ENCODE measurements around the gene MEG3.
"Not testable (repeated sequence)": the region's sequence is repeated elsewhere in the genome, so short reads cannot be mapped to it uniquely, and the experiment has no call there.

Gene MEG3

DNA sequence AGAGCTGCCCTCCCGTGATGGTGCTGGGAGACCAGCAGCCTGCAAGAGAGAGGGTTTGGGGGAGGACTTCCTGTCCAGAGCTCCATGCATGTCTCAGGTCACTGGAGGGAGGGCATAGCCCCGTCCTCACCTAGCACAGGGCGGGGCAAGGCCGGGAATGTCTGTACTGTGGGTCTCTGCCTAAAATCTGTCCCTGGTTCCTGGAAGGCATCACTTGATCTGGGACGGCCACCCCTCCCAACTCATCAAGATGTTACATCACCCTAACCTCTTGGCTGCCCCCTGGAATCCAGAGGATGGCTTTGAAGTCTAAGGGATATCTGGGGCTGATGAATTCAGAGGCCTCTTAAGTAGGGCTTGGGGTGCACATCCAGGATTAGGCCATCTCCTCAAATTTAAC, 37.0 kb upstream of the MEG3 start:
- no peak for DNase-seq (ENCODE audit: low read depth)

DNA sequence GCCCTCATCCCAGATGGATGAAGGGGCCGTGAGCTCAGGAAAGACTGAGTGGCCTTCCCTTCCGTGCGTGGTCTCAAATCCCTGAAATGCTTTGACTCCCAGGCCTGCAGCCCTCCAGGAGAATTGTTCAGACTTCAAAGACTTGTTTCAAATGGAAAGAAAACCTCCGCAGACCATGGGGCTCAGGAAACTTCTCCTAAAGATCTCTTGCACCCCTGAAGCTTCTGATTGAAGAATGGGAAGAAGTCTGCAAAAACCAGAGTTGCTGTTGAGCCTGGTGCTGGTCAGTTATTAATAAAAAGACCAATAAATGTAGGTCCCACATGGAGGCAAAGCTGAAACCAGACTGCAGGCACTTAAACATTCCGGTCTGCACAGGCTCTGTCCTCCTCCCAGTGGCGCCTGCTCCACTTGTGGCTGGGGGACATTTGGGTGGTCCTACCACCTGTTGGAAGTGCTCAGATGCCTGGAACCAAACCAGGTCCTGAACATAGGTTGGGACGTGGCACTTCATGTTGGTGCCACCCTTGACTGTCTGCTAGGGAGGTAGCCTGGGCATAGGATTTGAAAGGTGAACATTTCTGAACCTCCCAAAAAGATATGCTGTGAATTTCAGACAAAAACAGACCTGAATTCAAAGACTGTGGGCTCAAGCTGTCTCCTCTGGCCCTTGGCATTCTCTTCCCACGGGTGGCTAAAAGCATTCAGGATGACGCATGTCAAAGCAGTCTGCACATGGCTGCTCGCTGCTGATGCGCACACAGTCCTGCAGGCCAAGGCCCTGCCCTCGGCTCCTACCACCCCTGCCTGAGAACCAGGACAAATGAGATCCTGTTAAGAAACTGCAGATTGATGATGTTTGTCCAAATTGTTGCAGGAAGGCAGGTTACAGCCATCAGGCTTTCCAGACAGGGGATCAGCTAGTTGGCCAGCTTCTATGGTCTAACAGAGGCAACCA, 36.2 kb upstream of the MEG3 start:
- no peak for DNase-seq (ENCODE audit: low read depth)

DNA sequence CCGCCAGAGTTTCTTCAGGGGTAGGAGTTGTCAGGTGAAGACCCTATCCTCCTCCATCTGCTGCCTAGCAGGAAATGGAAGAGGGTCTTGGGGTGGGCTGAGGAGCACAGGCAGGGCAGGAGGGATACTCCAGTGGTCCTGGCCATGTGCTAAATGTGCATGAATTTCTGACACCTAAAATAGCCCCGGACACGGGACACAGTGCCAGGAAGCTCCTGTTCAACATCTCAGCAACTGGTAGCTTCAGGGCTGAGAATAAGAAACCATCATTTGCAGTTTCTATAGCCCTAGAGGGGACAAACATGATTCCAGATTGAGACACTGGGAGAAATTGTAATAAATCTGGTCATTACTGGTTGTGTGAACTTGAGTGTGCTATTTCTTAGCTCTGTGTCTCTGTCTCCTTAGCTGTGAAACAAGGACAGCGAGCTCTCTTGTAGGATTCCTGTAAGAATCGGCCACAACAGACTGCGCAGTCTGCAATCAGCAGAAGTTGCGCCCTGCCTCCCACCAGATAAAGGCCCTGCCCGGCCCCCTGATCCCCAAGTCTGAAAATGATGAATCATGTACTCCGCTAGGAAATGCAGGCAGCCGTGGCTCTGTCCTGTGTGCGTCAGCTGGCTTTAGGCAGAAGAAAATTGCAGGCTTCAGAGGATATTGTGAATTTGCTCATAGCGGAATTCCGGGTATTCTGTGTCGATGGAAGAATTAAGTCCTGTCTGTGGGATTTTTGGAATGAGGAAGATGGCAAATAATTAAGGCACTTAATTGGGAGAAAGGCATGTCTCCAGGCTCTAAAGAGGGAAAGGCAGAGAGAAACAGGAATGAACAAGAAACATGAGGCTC, 35.2 kb upstream of the MEG3 start:
- no peak for DNase-seq (ENCODE audit: low read depth)

DNA sequence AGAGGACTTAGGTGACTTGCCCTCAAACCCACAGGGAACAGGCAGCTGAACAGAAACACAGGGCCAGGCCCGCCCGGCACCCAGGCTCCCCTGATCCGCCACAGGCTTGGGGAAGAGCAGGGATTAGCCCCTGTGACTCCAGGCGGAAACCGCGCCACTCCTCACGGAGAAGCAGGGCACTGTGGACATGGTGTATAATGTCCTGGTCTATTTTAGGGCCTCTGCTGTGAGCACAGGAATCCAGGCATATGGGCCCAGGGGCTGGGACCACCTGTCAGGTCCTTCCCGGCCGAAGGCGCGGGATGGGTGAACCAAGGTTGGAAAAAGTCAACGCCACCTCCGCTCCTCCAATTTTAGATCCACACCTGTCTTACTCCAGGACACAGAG, 34.6 kb upstream of the MEG3 start:
- DNase-seq (ENCODE audit: low read depth): no peak

DNA sequence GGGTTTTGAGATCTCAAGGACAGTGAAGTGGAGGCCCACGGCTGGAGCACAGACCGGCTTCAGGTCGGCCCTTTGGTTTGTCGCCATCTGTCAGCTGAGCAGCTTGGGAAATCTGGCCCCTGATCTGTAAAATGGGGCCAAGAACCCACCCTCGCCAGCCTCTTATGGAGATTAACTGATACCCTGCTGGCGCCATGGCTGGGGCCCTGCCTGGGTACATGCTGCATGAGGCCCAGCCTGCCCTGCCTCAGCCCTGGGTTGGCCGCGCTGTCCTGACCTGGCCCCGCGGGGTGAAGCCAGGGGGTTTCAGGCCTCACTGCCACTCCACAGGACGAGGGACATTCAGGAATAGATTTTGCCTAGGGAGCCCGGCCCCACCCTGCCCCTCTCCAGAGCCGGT, 33.9 kb upstream of the MEG3 start:
- no peak for DNase-seq (ENCODE audit: low read depth)

DNA sequence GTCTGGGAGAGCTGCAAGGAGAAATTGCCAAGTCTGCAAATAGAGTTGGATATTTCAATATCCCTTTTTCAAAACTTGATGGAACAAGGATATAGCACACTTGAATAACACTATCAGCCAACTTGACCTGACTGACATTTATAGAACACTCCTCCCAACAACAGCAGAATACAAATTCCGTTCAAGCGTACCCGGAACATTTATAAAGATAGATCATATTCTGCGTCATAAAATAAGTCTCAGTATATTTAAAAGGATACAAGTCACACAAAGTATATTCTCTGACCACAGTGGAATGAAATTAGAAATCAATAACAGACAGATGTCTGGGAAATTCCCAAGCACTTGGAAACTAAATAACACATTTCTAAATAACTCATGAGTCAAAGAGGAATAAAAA, 29.0 kb upstream of the MEG3 start:
- DNase-seq (ENCODE audit: low read depth): no peak

DNA sequence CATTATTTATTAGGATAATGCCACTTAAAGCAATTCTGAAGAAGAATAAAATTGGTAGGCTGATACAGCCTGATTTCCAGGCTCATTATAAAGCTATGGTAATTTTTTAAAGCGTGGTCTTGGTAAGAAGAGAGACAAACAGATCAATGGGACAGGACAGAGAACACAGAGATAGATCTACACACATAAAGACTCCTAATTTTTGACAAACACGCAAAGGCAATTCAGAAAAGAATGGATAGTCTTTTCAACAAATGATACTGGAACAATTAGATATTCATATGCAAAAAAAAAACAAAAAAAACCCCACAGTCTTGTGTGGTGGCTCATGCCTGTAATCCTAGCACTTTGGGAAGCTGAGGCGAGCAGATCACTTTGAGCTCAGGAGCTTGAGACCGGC, 25.9 kb upstream of the MEG3 start:
- no peak for DNase-seq (ENCODE audit: low read depth)

DNA sequence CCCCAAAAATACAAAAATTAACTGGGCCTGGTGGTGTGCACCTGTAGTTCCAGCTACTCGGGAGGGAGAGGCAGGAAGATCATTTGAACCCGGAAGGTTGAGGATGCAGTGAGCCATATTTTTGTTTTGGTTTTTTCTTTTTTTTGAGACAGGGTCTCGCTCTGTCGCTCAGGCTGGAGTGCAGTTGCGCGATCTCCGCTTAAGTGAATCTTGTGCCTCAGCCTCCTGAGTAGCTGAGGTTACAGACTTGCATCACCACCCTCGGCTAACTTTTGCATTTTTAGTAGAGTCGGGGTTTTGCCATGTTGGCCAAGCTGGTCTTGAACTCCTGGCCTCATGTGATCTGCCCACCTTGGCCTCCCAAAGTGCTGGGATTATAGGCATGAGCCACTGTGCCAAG, 24.5 kb upstream of the MEG3 start:
- not testable (repeated sequence) for DNase-seq (ENCODE audit: low read depth)

DNA sequence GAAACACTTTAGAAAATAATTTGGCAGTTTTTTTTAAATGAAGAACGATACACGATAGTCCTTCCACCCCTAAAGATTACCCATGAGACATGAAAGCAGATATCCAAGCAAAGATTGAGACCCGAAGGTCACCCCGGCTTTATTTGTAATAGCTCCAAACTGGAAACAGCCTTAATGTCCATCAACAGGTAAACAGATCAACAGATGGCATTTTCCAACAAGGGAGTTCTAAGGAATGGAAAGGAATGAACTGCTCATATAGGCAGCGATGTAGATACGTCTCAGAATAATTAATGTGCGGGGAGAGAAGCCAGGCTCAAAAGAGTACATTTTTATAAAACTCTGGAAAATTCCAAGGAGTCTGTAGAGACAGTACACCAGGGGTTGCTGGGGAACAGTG, 23.7 kb upstream of the MEG3 start:
- DNase-seq (ENCODE audit: low read depth): no peak

DNA sequence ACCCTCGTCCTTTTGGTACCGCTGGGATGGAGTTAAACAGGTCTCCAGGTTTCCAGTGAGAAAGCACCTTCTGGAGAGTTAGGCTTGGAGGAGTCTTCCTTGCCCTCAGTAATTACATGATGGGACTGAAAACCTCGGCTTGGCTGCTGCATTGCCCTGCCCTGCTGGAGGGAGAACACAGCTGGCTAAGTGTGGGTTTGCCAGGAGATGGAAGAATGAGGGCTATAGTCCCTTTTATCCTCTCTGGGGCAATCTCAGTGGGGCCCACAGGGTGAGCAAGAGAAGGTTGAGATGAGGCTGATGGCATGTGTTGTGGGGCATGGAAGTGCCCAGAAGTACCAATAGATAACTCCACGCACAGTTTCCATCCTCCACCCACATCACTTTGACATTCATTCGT, 23.2 kb upstream of the MEG3 start:
- DNase-seq (ENCODE audit: low read depth): no peak

DNA sequence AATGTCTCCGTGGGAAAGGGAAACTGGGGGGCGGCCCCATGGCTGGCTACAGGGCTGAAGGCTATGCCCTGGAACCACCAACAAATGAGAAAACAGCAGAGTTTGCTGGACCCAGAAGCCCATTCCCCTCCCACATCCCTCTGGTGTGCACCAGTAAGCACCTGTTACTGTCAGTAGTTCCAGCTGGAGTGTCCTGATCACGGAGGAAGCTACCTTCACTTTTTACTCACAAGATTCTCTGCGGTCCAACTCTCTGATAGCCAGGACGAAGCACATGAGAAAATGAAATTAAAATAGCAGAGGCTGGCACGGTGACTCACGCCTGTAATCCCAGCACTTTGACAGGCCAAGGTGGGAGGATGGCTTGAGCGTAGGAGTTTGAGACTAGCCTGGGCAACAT, 22.7 kb upstream of the MEG3 start:
- no peak for DNase-seq (ENCODE audit: low read depth)

DNA sequence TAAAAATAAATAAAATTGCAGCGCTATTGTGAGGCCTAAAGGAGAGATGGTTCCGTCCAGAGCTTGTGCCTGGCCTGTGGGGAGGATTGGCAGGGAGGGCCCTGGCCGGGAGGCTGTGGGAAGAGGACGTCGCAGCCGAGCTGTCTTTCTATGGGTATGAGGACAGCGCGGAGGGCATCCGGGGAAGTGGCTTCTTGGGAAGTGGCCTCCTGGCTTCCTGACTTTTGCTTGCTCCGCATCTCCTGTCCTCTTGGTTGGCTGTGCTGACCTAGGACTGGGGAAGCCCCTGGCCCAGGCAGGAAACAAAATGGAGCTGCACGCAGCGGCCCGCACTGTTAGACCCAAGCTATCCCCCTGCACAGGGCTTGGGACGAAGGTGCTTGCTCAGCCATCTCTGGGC, 22.2 kb upstream of the MEG3 start:
- no peak for DNase-seq (ENCODE audit: low read depth)

DNA sequence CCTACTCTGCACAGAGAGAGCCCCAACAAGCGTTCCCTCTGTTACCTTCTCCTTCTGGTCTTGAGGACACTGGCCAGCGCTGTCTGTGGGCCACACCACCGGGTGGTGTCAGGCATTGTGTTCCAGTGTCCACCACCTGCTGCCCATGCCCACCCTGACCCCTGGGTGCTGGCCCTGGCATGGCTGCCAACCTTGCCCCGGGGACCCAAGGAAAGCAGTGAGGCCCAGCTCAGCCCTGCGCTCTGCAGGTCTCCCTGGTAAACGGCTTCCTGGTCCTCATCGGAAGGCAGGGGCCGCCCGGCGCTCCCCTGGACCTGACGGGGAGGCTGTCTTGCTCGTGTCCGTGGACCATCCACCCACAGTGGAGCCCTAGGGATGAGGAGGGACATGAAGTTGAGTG, 21.8 kb upstream of the MEG3 start:
- DNase-seq (ENCODE audit: low read depth): no peak

DNA sequence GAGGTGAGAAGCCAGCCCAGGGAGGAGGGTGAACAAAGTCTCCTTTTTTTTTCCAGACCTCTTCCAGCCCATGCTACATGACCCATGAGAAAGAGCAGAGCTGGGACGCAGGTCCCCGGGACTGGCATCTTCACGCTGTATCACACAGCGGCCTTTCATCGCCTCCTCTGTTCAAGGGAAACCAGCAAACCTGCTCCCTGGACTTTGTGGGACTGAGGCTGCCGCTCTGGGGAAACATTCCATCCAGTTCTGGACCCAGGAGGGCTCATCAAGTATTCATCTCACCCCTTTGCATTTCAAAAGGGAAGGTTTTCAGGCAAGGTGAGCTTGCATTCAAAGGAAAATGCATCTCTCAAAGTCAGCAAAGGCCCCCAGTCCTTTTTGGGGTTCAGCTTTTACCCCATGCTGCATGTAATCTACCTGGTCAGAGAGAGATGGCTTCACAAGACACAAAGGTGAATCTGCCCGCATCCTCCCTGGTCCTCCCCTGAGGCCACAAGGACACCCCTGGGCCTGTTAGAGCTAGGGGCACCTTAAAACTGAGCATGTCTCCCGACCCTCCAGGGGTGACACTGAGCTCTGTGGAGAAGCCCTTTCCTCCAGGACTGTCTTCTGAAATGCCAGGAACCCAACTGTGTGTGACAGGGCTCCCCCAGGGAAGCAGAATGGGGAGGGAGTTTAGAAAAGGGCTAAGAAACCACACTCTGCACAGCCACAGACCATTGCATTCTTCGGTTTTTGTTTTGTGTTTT, 21.2 kb upstream of the MEG3 start:
- DNase-seq (ENCODE audit: low read depth): no peak

DNA sequence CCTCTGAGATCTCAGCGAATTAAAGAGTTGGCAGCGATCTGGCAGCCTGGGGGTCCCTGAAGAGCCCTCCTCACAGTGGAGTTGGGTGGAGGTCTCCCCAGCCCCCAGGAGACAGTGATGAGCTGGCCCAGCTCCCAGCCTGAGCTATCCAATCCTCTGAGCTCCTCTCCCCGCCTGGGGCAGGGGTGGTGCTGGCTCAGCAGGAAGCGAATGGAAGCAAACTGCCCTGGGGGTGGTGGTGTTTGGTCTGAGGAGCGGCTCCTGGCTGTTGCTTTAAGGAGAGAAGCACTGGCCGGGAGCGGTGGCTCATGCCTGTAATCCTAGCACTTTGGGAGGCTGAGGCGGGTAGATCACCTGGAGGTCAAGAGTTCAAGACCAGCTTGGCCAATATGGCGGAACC, 19.5 kb upstream of the MEG3 start:
- DNase-seq (ENCODE audit: low read depth): no peak

DNA sequence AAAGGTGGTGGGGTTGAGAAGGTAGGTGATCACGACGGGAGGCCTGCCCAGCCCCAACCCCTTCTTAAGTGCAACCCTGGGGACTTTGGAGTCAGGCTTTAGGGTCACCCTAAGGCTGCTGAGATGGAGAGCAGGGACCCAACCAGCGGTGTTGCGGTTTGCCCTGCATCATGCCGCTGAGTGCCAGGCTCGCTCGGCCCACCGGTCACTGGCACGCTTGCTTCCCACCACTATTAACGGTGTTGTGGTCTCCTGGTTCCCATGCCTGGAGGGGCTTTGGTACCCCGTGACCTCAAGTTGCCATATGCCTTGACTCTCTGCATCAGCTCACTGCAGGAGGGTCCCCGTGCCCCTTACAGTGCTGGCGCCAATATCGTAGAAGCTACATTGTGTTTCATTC, 18.4 kb upstream of the MEG3 start:
- DNase-seq (ENCODE audit: low read depth): no peak

DNA sequence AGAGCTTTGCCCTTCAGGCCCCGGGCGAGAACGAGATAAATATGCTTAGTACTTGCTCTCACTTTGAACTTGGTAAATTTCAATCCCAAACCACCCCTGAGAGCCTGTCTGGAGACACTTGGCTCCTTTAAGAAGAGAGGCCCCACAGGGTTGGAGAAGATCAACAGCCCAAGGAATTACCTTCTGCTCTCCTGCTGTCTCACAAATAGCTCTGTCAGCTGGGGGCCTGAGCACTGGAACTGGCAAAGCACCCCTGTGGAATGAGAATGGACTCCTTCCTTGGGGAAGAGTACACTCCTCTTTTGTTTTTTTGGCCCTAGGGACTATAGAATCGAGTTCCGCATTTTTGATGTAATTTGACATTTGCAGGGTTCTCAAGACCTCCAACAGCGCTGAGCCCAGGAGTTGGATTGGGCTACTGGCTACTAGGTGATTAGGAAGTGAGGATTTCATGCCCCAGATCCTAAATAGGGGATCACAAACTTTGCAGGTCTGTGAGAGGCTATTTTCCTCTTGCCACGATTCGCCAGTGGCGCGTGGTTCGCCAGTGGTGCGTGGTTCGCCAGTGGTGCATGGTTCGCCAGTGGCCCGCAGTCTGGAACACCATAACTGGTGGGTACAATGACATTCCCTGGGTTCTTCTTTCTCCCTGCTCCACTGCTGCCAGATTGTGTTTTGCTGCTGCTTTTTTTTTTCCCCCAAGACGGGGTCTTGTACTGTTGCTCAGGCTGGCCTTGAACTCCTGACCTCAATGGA, 17.8 kb upstream of the MEG3 start:
- DNase-seq (ENCODE audit: low read depth): no peak

DNA sequence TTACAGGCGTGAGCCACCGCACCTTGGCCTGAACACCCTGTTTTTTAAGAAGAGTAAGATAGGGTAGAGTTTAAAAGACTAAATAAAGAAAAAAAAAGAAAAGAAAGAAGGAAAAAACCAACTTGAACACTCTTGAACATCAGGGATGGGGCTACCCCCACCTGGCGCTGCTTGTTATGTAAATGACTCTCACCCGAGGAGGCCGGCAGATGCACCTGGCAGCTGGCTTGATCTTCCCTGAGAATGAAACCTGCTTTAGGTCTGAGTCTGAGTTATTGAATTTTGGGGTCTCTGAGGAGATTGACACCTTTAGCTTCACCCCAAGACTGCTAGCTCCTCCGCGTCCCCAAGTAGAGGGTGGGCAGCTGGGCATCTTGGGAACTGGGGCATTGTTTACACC, 15.5 kb upstream of the MEG3 start:
- no peak for DNase-seq (ENCODE audit: low read depth)

DNA sequence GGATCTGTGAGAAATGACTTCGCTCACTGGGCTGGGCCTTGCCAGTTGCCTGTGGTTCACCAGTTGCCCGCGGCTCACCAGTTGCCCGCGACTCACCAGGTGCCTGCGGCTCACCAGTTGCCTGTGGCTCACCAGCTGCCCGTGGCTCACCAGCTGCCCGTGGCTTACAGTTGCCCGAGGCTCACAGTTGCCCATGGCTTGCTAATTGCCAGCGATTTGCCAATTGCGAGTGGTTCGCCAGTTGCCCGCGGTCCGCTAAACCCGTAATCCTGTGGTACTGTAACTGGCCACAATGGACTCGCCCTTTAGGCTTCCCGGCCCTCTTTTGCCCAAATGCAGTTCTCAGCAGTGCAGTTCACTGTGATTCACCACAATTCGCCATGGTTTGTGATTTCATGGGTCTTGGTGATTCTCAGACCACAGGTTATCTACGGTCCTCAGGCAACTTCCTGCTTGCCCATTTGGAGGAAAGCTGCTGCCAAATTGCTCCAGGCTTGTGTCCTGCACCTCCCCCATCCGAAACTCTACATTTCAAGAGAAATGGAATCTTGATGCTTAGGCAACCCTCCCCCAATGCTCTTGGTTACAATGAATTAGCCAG, 15.0 kb upstream of the MEG3 start:
- DNase-seq (ENCODE audit: low read depth): no peak

DNA sequence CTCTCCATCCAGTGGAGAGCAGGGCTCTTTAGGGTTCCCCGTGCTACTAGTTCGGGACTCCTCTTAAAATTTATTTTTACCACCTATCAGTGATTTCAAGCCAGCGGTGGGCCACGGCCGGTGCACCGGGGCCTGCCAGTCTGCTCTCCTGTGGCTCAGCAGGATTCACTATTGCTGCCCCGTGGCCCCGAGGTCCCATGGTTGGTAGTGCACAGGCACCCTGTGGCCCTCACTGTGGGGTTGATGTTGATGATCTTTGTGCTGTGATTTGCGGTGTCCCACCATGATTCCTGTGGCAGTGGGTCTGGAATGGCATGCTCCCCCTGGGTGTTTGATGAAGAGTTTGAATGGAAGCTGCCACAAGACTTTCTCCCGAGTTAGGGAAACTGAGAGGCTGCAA, 12.6 kb upstream of the MEG3 start:
- DNase-seq (ENCODE audit: low read depth): no peak

DNA sequence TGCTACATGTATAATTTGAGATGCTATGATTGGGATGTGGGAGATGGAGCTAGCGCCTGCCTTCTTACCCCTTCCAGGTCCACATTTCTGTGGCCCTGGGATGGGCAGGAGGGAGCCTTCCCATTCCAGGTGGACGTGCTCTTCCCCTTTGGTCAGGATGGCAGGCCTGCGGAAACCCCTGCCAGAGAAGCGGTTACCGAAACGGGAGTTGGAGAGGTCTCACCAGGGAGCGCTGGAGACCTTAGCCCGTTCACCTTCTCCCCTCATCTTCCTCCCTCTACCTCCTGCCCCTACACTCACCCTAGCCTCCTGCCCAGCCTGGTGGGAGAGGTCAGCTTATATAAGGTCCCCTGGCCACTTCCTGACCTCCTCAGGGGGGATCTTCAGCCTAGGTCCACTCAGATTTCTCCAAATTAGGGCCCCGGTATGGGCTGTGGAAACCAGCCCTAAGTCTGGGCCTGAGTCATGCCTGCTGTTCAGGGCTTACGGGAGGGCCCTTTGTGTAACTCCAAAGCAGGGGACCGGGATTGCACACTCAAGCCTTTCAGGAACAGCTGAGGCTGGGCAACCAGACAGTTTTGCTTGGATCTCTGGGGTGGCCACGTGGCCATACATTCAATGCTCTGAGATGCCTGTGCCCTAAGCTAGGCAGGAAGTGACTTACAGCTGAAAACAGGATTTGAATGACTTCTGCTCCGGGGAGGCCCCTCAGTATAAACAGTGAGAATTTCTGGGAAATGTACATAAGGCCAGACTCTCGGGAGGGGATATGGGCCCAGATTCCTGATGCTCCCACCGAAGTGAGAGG, 10.2 kb upstream of the MEG3 start:
- no peak for DNase-seq (ENCODE audit: low read depth)

Measured in stimulated activated CD8-positive, alpha-beta memory T cell treated with anti-CD3 and anti-CD28 coated beads, Interleukin-7, amount 100 ng/mL, for 24 hours (primary cell).